A673 (cell line): ENCODE results near the gene BPIFA3. TPM values are rescaled to one million over a fixed set of nuclear protein-coding genes. Genes with fewer than 3 reads are reported as not detected.

Source experiments
- BruUV-seq: library from RNA; stranded (reverse); fragments of 400-500 nt; replicated peaks from 2 replicates; lab custom pipeline; 2021; lab: Mats Ljungman, UMichigan
- CTCF ChIA-PET: fragments of 300-600 bp; sonication (Branson Sonifier 250); formaldehyde crosslinking; loops from one replicate; lab custom pipeline; 2022; ENCODE audit warnings: antibody characterized with exemption; lab: Charles Lee
- POLR2A ChIA-PET: fragments of 300-600 bp; sonication (Branson Sonifier 250); formaldehyde crosslinking; loops from one replicate; lab custom pipeline; 2022; ENCODE audit warnings: antibody characterized with exemption; ENCODE audit not compliant: low non-redundant PET; lab: Charles Lee
- DNase-seq: peaks from one replicate; pipeline ENCODE4 v3.0.0-alpha.2; 2015; ENCODE audit warnings: low spot score
- H3K27ac ChIP-seq: fragments of 200-600 bp; sonication (generic); 2 replicates; pipeline ENCODE4 v1.5.1; 2016; ENCODE audit warnings: mixed run types, low read depth, mild to moderate bottlenecking, mixed read lengths, antibody characterized with exemption, low read length; ENCODE audit not compliant: poor library complexity, severe bottlenecking
- H3K27me3 ChIP-seq: fragments of 200-600 bp; sonication (generic); replicated peaks from 2 replicates; pipeline ENCODE4 v1.6.1; 2017; ENCODE audit warnings: mixed run types, low read depth, mild to moderate bottlenecking, mixed read lengths, antibody characterized with exemption, low read length; ENCODE audit not compliant: insufficient read depth, poor library complexity
- H3K36me3 ChIP-seq: fragments of 200-600 bp; sonication (generic); 2 replicates; pipeline ENCODE4 v1.6.1; 2016; ENCODE audit warnings: mixed run types, mild to moderate bottlenecking, mixed read lengths, antibody characterized with exemption, low read length; ENCODE audit not compliant: insufficient read depth, poor library complexity, severe bottlenecking
- H3K4me1 ChIP-seq: fragments of 200-600 bp; sonication (generic); 2 replicates; pipeline ENCODE4 v1.6.1; 2017; ENCODE audit warnings: mixed run types, mild to moderate bottlenecking, mixed read lengths, antibody characterized with exemption, low read length; ENCODE audit not compliant: insufficient read depth, poor library complexity, severe bottlenecking
- H3K4me3 ChIP-seq: fragments of 200-600 bp; sonication (generic); 2 replicates; pipeline ENCODE4 v1.5.1; 2016; ENCODE audit warnings: low read depth, mixed run types, mild to moderate bottlenecking, mixed read lengths, low read length; ENCODE audit not compliant: poor library complexity, severe bottlenecking
- H3K9me3 ChIP-seq: fragments of 200-600 bp; sonication (generic); 2 replicates; pipeline ENCODE4 v1.6.1; 2016; ENCODE audit warnings: mixed run types, low read depth, mild to moderate bottlenecking, mixed read lengths, antibody characterized with exemption, low read length; ENCODE audit not compliant: poor library complexity, severe bottlenecking
- EZH2 ChIP-seq: fragments of 200-600 bp; sonication (generic); IDR thresholded peaks from 2 replicates; pipeline ENCODE4 v1.6.1; 2017; ENCODE audit warnings: borderline replicate concordance, low read depth, mild to moderate bottlenecking, mixed read lengths, antibody characterized with exemption, low read length; ENCODE audit not compliant: poor library complexity, severe bottlenecking
- intact Hi-C: fragments of 100-400 bp; cut with micrococcal nuclease; formaldehyde crosslinking; loops from one replicate; pipeline ENCODE4 v1.10.0; 2022; ENCODE audit not compliant: unreplicated experiment
- total RNA-seq: library from RNA; stranded (reverse); gene quantifications from 2 replicates; pipeline ENCODE4 v1.2.3, GENCODE V29; 2021
- TF ChIP-seq, protein P1 (sequence below): fragments of 300-800, 200-600 bp; sonication (generic); conservative IDR thresholded peaks from 2 replicates; pipeline ENCODE4 v1.5.1; 2017; ENCODE audit warnings: low read depth, mild to moderate bottlenecking, antibody characterized with exemption, low read length, moderate library complexity, mixed read lengths

BPIFA3 gene
- total RNA-seq, 1 experiment from 2014 or later: not detected

DNA sequence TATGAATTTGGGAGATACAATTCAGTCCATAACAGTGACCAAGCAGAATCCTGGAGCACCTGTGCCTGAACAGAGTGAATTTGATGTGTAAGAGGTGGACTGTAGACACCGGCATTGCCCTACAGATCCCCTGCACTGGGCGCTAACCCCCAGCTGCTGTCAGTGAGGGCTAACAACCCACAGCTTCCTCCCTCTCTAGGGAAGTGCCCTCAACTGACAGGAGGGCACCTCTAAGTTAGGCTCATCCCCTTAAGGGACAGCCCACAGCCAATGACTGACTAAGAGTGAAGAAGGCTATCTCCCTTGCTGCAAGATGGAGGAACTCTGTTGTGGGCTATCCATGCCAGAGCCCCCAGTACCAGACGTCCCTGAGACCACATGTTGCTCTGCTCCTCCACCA, 50.5 kb downstream of the BPIFA3 start:
- no peak overlapping the region for H3K4me3 ChIP-seq
- no peaks in the 10 kb centered on the region for H3K9me3 ChIP-seq
- no peak for DNase-seq
- intact Hi-C loops: no loop called here
- H3K36me3 ChIP-seq: no peaks in the 10 kb centered on the region
- TF ChIP-seq EZH2: no peak
- TF ChIP-seq, protein P1, sequence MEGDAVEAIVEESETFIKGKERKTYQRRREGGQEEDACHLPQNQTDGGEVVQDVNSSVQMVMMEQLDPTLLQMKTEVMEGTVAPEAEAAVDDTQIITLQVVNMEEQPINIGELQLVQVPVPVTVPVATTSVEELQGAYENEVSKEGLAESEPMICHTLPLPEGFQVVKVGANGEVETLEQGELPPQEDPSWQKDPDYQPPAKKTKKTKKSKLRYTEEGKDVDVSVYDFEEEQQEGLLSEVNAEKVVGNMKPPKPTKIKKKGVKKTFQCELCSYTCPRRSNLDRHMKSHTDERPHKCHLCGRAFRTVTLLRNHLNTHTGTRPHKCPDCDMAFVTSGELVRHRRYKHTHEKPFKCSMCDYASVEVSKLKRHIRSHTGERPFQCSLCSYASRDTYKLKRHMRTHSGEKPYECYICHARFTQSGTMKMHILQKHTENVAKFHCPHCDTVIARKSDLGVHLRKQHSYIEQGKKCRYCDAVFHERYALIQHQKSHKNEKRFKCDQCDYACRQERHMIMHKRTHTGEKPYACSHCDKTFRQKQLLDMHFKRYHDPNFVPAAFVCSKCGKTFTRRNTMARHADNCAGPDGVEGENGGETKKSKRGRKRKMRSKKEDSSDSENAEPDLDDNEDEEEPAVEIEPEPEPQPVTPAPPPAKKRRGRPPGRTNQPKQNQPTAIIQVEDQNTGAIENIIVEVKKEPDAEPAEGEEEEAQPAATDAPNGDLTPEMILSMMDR: no peak
- CTCF ChIA-PET: no interaction called here
- no peaks in the 10 kb centered on the region for H3K4me1 ChIP-seq
- peaks cover 50% of the 10 kb centered on the region for H3K27me3 ChIP-seq
- BruUV-seq: no TSS peak
- POLR2A ChIA-PET: no interaction called here
- H3K27ac ChIP-seq: no peak overlapping the region

DNA sequence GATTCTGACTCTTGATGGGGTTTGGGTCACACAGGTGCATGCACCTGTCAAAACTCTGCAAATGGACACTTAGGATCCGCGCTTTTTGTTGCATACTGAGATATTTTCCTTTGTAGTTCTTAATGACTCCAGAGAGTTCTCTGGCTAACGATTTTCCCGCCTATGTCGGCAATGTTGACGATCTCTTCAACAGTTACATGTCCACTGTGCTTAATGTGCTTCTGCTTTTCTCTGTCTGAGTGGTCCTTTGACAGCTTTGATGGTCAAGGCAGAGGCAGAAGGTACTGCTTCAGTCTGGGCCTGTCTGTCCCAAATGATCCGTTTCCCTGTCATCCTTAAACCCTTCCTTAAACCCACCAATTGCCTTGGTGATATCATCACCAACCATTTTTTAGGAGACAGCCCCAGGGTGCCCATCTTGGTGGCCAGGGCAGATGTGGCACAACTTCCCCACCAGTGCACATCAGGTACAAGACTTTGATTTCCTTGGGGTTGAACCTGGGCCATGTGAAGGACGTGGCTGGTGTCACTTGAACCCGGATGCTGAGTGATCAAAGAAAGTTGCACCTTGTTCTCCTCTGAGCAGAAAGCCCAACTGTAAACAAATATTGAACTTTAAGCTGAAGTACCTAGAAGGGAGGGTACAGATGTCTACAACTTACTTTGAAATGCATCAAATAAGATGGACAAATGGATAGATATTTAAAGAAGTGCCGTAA, 55.2 kb downstream of the BPIFA3 start:
- H3K4me1 ChIP-seq: no peaks in the 10 kb centered on the region
- intact Hi-C loops: no loop called here
- BruUV-seq: no TSS peak
- no peaks in the 10 kb centered on the region for H3K9me3 ChIP-seq
- ChIA-PET POLR2A (no interaction called here), CTCF (no interaction called here)
- peaks cover 64% of the 10 kb centered on the region for H3K27me3 ChIP-seq
- no peak overlapping the region for H3K27ac ChIP-seq
- H3K36me3 ChIP-seq: no peaks in the 10 kb centered on the region
- no peak for TF ChIP-seq EZH2
- TF ChIP-seq, protein P1: no peak
- DNase-seq: no peak
- no peak overlapping the region for H3K4me3 ChIP-seq

DNA sequence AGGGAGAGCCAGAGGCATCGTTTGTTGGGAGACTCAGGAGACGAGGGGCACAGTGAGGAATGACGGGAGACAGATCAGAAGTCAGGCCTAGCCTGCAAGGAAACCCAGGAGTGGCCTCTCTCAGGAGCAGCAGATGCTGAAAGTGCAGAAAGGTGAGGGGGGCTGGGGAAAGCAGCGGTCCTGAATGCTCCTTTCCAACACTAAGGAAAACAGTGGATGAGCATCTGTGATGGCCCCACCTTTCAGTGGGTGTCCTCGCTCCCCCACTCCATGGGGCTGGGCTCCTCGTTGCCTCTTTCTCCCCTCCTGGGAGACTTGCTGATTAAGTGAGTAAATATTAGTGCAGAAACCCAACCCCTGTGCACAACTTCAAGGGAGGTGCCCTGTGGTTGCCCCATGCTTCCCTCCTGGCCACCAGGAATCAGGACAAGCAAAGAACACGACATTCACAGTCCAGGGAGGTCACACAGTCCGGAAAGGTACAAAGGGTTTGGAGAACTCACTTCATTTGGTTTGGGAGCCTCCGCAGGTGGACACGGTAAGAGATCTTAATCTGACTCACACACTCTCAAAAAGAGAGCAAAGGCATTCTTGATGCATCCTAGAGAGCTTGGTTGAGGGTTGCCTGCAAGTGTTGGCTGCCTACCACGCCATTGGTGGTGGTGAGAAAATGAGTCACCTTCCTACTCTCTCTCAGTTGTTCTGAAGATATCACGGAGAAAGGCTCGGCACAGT, 56.1 kb downstream of the BPIFA3 start:
- ChIA-PET CTCF (no interaction called here), POLR2A (no interaction called here)
- Histone ChIP-seq H3K27ac (no peak overlapping the region), H3K4me1 (no peaks in the 10 kb centered on the region), H3K9me3 (no peaks in the 10 kb centered on the region), H3K27me3 (peaks cover 73% of the 10 kb centered on the region), H3K4me3 (no peak overlapping the region), H3K36me3 (no peaks in the 10 kb centered on the region)
- no peak for TF ChIP-seq EZH2
- TF ChIP-seq, protein P1: no peak
- BruUV-seq: no TSS peak
- DNase-seq: no peak
- intact Hi-C loops: no loop called here
